ENCODE measurements around the gene C9orf152. TPM values are rescaled to one million over a fixed set of nuclear protein-coding genes. Genes with fewer than 3 reads are reported as not detected.

The C9orf152 gene
- total and polyA plus RNA-seq, 2 donors from 2014 or later = 1.8 TPM; not detected in 1

- H3K9ac ChIP-seq (ENCODE audit: low read length in 3 of 3) = no peak overlapping the region
- no peak overlapping the region for H3K4me3 ChIP-seq (ENCODE audit: low read length in 3 of 3)
- DNase-seq (no peak), FAIRE-seq (no peak)
- H3K27ac ChIP-seq (ENCODE audit: low read depth in 2 of 2, low read length in 2 of 2) = no peak overlapping the region
- intact Hi-C loops (cut with DNase I) = no loop called here
- peaks cover 0 to 2% (median 0%) of the 10 kb centered on the region in 3 donors for H3K4me1 ChIP-seq (ENCODE audit: control insufficient read depth in 2 of 3, insufficient read depth in 2 of 3, low read depth in 1 of 3, low read length in 3 of 3)
- TF ChIP-seq CTCF (IDR thresholded peaks at IDR 0.05; ENCODE audit: borderline replicate concordance, extremely low read depth, insufficient read depth) = no peak
- no peaks in the 10 kb centered on the region for H3K27me3 ChIP-seq (ENCODE audit: control insufficient read depth, insufficient read depth, low read length)
- H3K36me3 ChIP-seq (ENCODE audit: control insufficient read depth in 2 of 3, insufficient read depth in 3 of 3, low read length in 3 of 3) = peaks cover 0 to 9% (median 0%) of the 10 kb centered on the region in 3 donors
- H3K9me3 ChIP-seq (ENCODE audit: control insufficient read depth in 2 of 3, insufficient read depth in 1 of 3, low read length in 3 of 3) = no peaks in the 10 kb centered on the region
Measured at GRCh38 chr9:110170357-110171257, 37.4 kb downstream of the C9orf152 start.

- no peak for DNase-seq
- Histone ChIP-seq H3K4me1 (ENCODE audit: control insufficient read depth in 2 of 3, insufficient read depth in 2 of 3, low read depth in 1 of 3, low read length in 3 of 3) (peaks cover 0 to 2% (median 0%) of the 10 kb centered on the region in 3 donors), H3K27me3 (ENCODE audit: control insufficient read depth, insufficient read depth, low read length) (no peaks in the 10 kb centered on the region), H3K4me3 (ENCODE audit: low read length in 3 of 3) (no peak overlapping the region), H3K9ac (ENCODE audit: low read length in 3 of 3) (no peak overlapping the region), H3K27ac (ENCODE audit: low read depth in 2 of 2, low read length in 2 of 2) (no peak overlapping the region), H3K36me3 (ENCODE audit: control insufficient read depth in 2 of 3, insufficient read depth in 3 of 3, low read length in 3 of 3) (peaks cover 0 to 9% (median 0%) of the 10 kb centered on the region in 3 donors), H3K9me3 (ENCODE audit: control insufficient read depth in 2 of 3, insufficient read depth in 1 of 3, low read length in 3 of 3) (no peaks in the 10 kb centered on the region)
- no peak for TF ChIP-seq CTCF (IDR thresholded peaks at IDR 0.05; ENCODE audit: borderline replicate concordance, extremely low read depth, insufficient read depth)
- no peak for FAIRE-seq
- intact Hi-C loops (cut with DNase I) = no loop called here
Measured at GRCh38 chr9:110168486-110168885, 39.5 kb downstream of the C9orf152 start.

- Histone ChIP-seq H3K4me1 (ENCODE audit: control insufficient read depth in 2 of 3, insufficient read depth in 2 of 3, low read depth in 1 of 3, low read length in 3 of 3) (peaks cover 0 to 3% (median 2%) of the 10 kb centered on the region in 3 donors), H3K9ac (ENCODE audit: low read length in 3 of 3) (no peak overlapping the region), H3K9me3 (ENCODE audit: control insufficient read depth in 2 of 3, insufficient read depth in 1 of 3, low read length in 3 of 3) (no peaks in the 10 kb centered on the region), H3K27ac (ENCODE audit: low read depth in 2 of 2, low read length in 2 of 2) (no peak overlapping the region), H3K27me3 (ENCODE audit: control insufficient read depth, insufficient read depth, low read length) (no peaks in the 10 kb centered on the region), H3K4me3 (ENCODE audit: low read length in 3 of 3) (no peak overlapping the region), H3K36me3 (ENCODE audit: control insufficient read depth in 2 of 3, insufficient read depth in 3 of 3, low read length in 3 of 3) (peaks cover 0 to 8% (median 2%) of the 10 kb centered on the region in 3 donors)
- intact Hi-C loops (cut with DNase I) = no loop called here
- DNase-seq (no peak), FAIRE-seq (no peak)
- TF ChIP-seq CTCF (IDR thresholded peaks at IDR 0.05; ENCODE audit: borderline replicate concordance, extremely low read depth, insufficient read depth) = no peak
Measured at GRCh38 chr9:110161940-110162339, 46.0 kb downstream of the C9orf152 start.
